Measurements from ENCODE around the gene NKX6-2.
A peak's percentile ranks its signal among the peaks of the same experiment; 100 is the strongest.

Gene NKX6-2

GRCh38 chr10:132793871-132794849 is 8.2 kb upstream of the NKX6-2 start (continued):
- TF ChIP-seq INSM2 (tag by site-specific recombination; IDR thresholded peaks at IDR 0.05) (peak; percentile 83), ZNF555 (tag by site-specific recombination; conservative IDR thresholded peaks at IDR 0.05) (no peak), PRDM4 (tag by site-specific recombination; IDR thresholded peaks at IDR 0.05) (peak; percentile 79), ZNF768 (tag by site-specific recombination; IDR thresholded peaks at IDR 0.05) (no peak), SALL2 (tag by site-specific recombination; IDR thresholded peaks at IDR 0.05; ENCODE audit: borderline replicate concordance) (no peak), ZFP69B (tag by site-specific recombination; IDR thresholded peaks at IDR 0.05) (peak; percentile 73), ZNF837 (tag by site-specific recombination; IDR thresholded peaks at IDR 0.05) (no peak), OSR2 (tag by site-specific recombination; IDR thresholded peaks at IDR 0.05) (peak; percentile 86), AEBP2 (tag by site-specific recombination; IDR thresholded peaks at IDR 0.05; ENCODE audit: borderline replicate concordance) (no peak), ZNF433 (tag by site-specific recombination; IDR thresholded peaks at IDR 0.05; ENCODE audit: low read depth) (no peak), ZNF510 (tag by site-specific recombination; IDR thresholded peaks at IDR 0.05; ENCODE audit: insufficient replicate concordance) (no peak), ZNF148 (tag by site-specific recombination; IDR thresholded peaks at IDR 0.05; ENCODE audit: borderline replicate concordance) (no peak), HOXC10 (CRISPR knock-in tag; IDR thresholded peaks at IDR 0.05) (no peak), KLF1 (tag by site-specific recombination; IDR thresholded peaks at IDR 0.05) (0 out of 2 replicates have a peak, but pooled peaks have one; percentile 54), ZNF292 (tag by site-specific recombination; IDR thresholded peaks at IDR 0.05; ENCODE audit: borderline replicate concordance, low read depth) (no peak), ZNF132 (tag by site-specific recombination; IDR thresholded peaks at IDR 0.05; ENCODE audit: borderline replicate concordance) (no peak), ZNF391 (tag by site-specific recombination; IDR thresholded peaks at IDR 0.05; ENCODE audit: borderline replicate concordance, low read depth) (no peak), GLIS2 (tag by site-specific recombination; IDR thresholded peaks at IDR 0.05) (peak; percentile 92), ZNF629 (tag by site-specific recombination; IDR thresholded peaks at IDR 0.05) (peak; percentile 78), ZNF610 (tag by site-specific recombination; IDR thresholded peaks at IDR 0.05; ENCODE audit: borderline replicate concordance) (0 out of 2 replicates have a peak, but pooled peaks have one; percentile 22), ZNF558 (tag by site-specific recombination; IDR thresholded peaks at IDR 0.05) (no peak), GLIS1 (tag by site-specific recombination; IDR thresholded peaks at IDR 0.05) (peak; percentile 100), BCL6B (tag by site-specific recombination; IDR thresholded peaks at IDR 0.05) (no peak), ZNF324 (tag by site-specific recombination; IDR thresholded peaks at IDR 0.05) (peak; percentile 79), HOXD13 (CRISPR knock-in tag; IDR thresholded peaks at IDR 0.05; ENCODE audit: borderline replicate concordance) (no peak), ZSCAN5A (tag by site-specific recombination; IDR thresholded peaks at IDR 0.05) (no peak), ZNF549 (tag by site-specific recombination; IDR thresholded peaks at IDR 0.05) (no peak), ZNF184 (tag by site-specific recombination; IDR thresholded peaks at IDR 0.05) (0 out of 2 replicates have a peak, but pooled peaks have one; percentile 55)

Data from HEK293 (cell line).